Testis (tissue), 3 donors: ENCODE data around the gene KLK10. TPM values are rescaled to one million over a fixed set of nuclear protein-coding genes. Genes with fewer than 3 reads are reported as not detected.
A peak's percentile ranks its signal among the peaks of the same experiment; 100 is the strongest.

Source experiments
- DNase-seq: peaks from one replicate; pipeline ENCODE4 v3.0.0-alpha.2; 2019
- H3K27ac ChIP-seq, 2 donors: fragments of 200-600 bp; sonication (generic); one replicate each; pipeline ENCODE4 v1.5.1; 2019
- H3K27me3 ChIP-seq: fragments of 200-600 bp; sonication (generic); one replicate; pipeline ENCODE4 v1.5.1; 2019
- H3K36me3 ChIP-seq: fragments of 200-600 bp; sonication (generic); one replicate; pipeline ENCODE4 v1.5.1; 2017; ENCODE audit warnings: low read depth; ENCODE audit errors: missing control alignments
- H3K4me1 ChIP-seq: fragments of 200-600 bp; sonication (generic); one replicate; pipeline ENCODE4 v1.5.1; 2019
- H3K4me3 ChIP-seq, 2 donors: fragments of 200-600 bp; sonication (generic); one replicate each; pipeline ENCODE4 v1.5.1; 2017 to 2019
- H3K9me3 ChIP-seq: fragments of 200-600 bp; sonication (generic); one replicate; pipeline ENCODE4 v1.5.1; 2017
- POLR2A ChIP-seq: fragments of 450-650 bp; IDR thresholded peaks from one replicate; pipeline ENCODE4 v1.6.1; 2017; ENCODE audit warnings: antibody characterized with exemption, mild to moderate bottlenecking, moderate library complexity
- WGBS, 2 donors: methylation state at CpG; one replicate each; pipeline ENCODE4 v1.1.5; 2018; 5-methylcytosine and 5-hydroxymethylcytosine counted together
- intact Hi-C: fragments of 100-400 bp; cut with DNase I; formaldehyde crosslinking; loops from one replicate; pipeline ENCODE4 v1.15.1; 2023; ENCODE audit warnings: low total_unique reads
- polyA plus RNA-seq: library from polyadenylated mRNA; stranded (reverse); fragments of 350-450 nt; fragmentation: Illumina TruSeq; extraction: RNeasy Lipid Tissue Mini Kit (QIAGEN cat#74804); gene quantifications from one replicate; pipeline ENCODE4 v1.2.3, GENCODE V29; 2014; ENCODE audit warnings: low read depth, low replicate concordance; ENCODE audit not compliant: insufficient read depth
- total RNA-seq, 2 donors: library from RNA; depleted of rRNA; stranded (reverse); fragments of >200 nt; gene quantifications; one replicate each; pipeline ENCODE4 v1.2.3, GENCODE V29; 2016
- TF ChIP-seq, protein P1 (sequence below), 3 experiments: fragments of 450-650 bp in 2 of 3; fragments of 200-600 bp in 1 of 3; sonication (generic) in 1 of 3; IDR thresholded peaks; one replicate each; pipeline ENCODE4 v1.5.1; 2016 to 2019; ENCODE audit warnings: antibody characterized with exemption in 3 of 3, mild to moderate bottlenecking in 2 of 3, moderate library complexity in 1 of 3

KLK10 gene
- total and polyA plus RNA-seq, 3 donors from 2014 or later: 9.2 to 15.7 (median 15.6) TPM

DNA sequence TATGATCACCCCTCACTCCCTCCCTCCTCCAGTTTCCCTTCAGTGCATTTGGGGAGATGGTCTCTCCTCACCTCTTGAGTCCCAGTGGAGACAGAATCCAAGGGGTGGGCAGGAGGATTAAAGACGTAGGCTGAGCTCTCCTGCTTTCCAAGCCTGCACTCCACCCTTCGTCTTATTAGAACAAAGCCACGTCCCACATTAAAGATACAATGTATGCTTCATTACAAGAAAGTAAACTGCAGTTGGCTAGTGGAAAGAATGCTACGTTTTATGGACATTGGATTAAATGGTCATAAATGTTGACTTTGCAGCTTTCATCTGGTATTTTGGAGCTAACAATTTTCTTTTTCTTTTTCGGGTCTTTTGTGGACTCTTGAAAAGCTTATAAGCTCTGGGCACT lies 8.4 kb upstream of the KLK10 start:
- no peak overlapping the region for H3K4me3 ChIP-seq
- no peaks in the 10 kb centered on the region for H3K36me3 ChIP-seq
- peaks cover 26% of the 10 kb centered on the region for H3K4me1 ChIP-seq
- intact Hi-C loops: loop anchor here (10.0 kb wide), 1 partner anchor 57 kb away; the partner anchor contains the start of gene KLK14
- TF ChIP-seq, protein P1, sequence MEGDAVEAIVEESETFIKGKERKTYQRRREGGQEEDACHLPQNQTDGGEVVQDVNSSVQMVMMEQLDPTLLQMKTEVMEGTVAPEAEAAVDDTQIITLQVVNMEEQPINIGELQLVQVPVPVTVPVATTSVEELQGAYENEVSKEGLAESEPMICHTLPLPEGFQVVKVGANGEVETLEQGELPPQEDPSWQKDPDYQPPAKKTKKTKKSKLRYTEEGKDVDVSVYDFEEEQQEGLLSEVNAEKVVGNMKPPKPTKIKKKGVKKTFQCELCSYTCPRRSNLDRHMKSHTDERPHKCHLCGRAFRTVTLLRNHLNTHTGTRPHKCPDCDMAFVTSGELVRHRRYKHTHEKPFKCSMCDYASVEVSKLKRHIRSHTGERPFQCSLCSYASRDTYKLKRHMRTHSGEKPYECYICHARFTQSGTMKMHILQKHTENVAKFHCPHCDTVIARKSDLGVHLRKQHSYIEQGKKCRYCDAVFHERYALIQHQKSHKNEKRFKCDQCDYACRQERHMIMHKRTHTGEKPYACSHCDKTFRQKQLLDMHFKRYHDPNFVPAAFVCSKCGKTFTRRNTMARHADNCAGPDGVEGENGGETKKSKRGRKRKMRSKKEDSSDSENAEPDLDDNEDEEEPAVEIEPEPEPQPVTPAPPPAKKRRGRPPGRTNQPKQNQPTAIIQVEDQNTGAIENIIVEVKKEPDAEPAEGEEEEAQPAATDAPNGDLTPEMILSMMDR (IDR thresholded peaks at IDR 0.05): no peak
- TF ChIP-seq POLR2A: no peak
- DNase-seq: no peak
- peak overlapping the region in 1 of 2 donors; percentile 64 for H3K27ac ChIP-seq
- no peaks in the 10 kb centered on the region for H3K9me3 ChIP-seq
- 44 to 50% methylated on average over 5 of the region's 5 CpGs for WGBS, 2 donors
- no peaks in the 10 kb centered on the region for H3K27me3 ChIP-seq

DNA sequence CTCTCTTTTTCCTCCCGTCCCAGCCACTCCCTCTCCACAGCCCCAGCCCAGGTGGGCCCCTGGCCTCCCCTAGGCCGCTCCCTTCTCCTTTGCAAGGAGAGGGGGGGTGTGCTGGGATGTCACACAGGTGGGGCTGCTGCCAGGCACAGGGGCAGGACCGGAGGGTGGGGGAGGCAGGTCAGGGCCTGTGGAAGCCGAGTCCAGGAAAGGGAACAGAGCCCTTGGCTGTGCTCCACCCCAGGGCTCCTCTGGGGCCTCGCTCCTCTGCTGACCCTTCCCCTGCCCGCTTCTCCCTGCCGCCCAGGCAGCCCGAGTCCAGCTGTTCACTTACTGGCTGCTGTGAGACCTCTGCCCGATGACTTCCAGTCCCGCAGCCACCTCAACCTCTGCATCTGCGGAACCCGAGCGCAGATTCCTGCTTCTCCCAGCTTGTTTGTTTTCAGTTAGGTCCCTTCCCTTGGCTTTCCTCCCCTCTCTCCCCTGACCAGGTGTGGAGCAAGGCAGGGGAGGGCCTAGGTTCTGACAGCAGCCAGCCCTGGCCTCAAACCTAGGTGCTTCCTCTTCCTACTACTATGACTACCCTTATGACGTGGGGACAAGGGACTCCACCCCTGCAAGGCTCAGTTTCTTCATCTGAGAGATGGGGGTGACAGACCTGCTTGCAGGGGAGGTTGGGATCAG lies 7.8 kb upstream of the KLK10 start:
- Histone ChIP-seq H3K36me3 (no peaks in the 10 kb centered on the region), H3K4me3 (no peak overlapping the region), H3K27ac (peak overlapping the region in 1 of 2 donors; percentile 64), H3K9me3 (no peaks in the 10 kb centered on the region), H3K4me1 (peaks cover 26% of the 10 kb centered on the region), H3K27me3 (no peaks in the 10 kb centered on the region)
- intact Hi-C loops: loop anchor here (10.0 kb wide), 1 partner anchor 58 kb away; the partner anchor contains the start of gene KLK14
- DNase-seq: no peak
- TF ChIP-seq, protein P1 (IDR thresholded peaks at IDR 0.05): no peak
- no peak for TF ChIP-seq POLR2A
- 46 to 59% methylated on average over 12 to 14 of the region's 14 CpGs for WGBS, 2 donors

DNA sequence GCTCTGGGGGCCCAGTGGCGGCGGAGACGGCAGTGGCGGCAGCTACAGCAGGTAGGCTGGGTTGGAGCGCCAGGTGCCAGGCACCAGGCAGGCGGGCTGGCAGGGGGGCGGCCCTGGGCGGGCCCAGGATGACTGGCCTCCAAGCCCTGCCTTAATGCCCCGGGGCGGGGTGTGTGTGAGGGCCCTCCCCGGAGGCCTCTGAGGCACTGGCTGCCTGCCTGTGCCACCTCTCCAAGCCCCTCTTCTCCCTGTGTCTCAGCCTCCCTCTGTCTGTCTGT lies 7.0 kb upstream of the KLK10 start, which contains the start of gene KLK11:
TSS of gene KLK11 (minus strand) at position 63 of the 278 bp plus-strand sequence. CDS start 985 bp downstream, outside the sequence.
- intact Hi-C loops: loop anchor here (10.0 kb wide), 1 partner anchor 58 kb away; the partner anchor contains the start of gene KLK14
- no peak for TF ChIP-seq POLR2A
- TF ChIP-seq, protein P1 (IDR thresholded peaks at IDR 0.05): no peak
- no peaks in the 10 kb centered on the region for H3K9me3 ChIP-seq
- H3K36me3 ChIP-seq: no peaks in the 10 kb centered on the region
- DNase-seq: no peak
- H3K27ac ChIP-seq: peak within 1 kb of the TSS in 1 of 2 donors; percentile 64
- WGBS, 2 donors: 87 to 89% methylated on average over 11 of the region's 11 CpGs
- H3K4me1 ChIP-seq: peaks cover 26% of the 10 kb centered on the region
- no peak within 1 kb of the TSS for H3K4me3 ChIP-seq
- H3K27me3 ChIP-seq: no peaks in the 10 kb centered on the region

DNA sequence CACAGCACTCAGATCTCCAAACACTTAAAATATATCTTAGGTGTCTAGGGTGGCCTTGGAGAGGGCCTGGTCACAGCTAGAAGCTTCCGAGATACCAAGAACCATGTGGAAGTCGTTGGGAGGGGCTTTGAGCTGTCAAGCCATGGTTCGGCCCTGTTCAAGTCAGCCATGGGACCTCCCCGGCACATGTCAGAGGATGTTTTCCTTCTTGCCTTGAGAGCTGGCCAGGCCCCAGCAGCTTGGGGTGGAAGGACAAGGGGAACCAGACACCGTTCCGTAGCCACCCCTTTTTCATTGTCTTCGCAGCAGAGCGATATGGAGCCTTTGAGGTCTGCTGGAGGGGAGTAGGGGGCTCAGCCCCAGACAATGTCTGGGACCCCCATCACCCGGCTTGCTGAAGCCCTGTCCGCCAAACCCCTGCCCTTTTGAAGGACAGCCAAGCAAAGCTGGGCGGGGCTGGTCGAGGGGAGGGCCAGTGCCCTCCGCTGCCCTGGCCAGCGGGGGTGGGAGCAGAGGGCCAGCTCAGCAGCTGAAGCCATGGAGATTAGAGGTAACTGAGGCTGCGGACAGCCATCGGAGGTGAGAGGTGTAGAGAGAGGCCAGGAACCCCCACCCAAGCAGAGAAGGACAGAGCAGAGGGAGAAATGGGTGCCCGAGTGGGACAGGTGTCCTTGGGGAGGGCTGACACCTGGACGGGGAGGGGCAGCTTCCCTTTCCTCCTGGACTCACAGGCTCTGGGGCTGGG lies 6.5 kb upstream of the KLK10 start:
- Histone ChIP-seq H3K27ac (peak overlapping the region in 1 of 2 donors; percentile 64), H3K36me3 (no peaks in the 10 kb centered on the region), H3K4me3 (no peak overlapping the region), H3K4me1 (peaks cover 30% of the 10 kb centered on the region), H3K27me3 (no peaks in the 10 kb centered on the region), H3K9me3 (no peaks in the 10 kb centered on the region)
- TF ChIP-seq, protein P1 (IDR thresholded peaks at IDR 0.05): no peak
- TF ChIP-seq POLR2A: no peak
- WGBS, 2 donors: 58 to 68% methylated on average over 10 to 18 of the region's 18 CpGs
- intact Hi-C loops: loop anchor here (10.0 kb wide), 1 partner anchor 59 kb away; the partner anchor contains the start of gene KLK14
- DNase-seq: peak; percentile 59
